ENCODE data around the gene FBXO2.

GRCh38 chr1:11700601-11701467 is 46.6 kb upstream of the FBXO2 start:
- no peak for TF ChIP-seq ZNF217 (CRISPR knock-in tag; IDR thresholded peaks at IDR 0.05)
- TF ChIP-seq ZNF717 (CRISPR knock-in tag; IDR thresholded peaks at IDR 0.05), result no peak
- no peak for TF ChIP-seq ZKSCAN1 (IDR thresholded peaks at IDR 0.05; ENCODE audit: low read depth, low read length)
- no peak for TF ChIP-seq ESRRB (CRISPR knock-in tag; IDR thresholded peaks at IDR 0.05; ENCODE audit: borderline replicate concordance)
- no peak for TF ChIP-seq ZNF449 (CRISPR knock-in tag; IDR thresholded peaks at IDR 0.05)

Measured in K562 (cell line).